HL-60 (cell line): ENCODE data around the gene GPR150.

ENCODE experiments used
- DNase-seq, 2 experiments: peaks; one replicate each; pipeline ENCODE4 v3.0.0-alpha.2; 2010 to 2020; ENCODE audit warnings: low read depth in 1 of 2, low spot score in 1 of 2
- H3K27ac ChIP-seq: fragments of 250-450 bp; sonication (Bioruptor Pico); replicated peaks from 2 replicates; pipeline ENCODE4 v1.5.1; 2020; ENCODE audit warnings: mild to moderate bottlenecking, moderate library complexity
- H3K27me3 ChIP-seq: fragments of 250-450 bp; sonication (Bioruptor Pico); 2 replicates; pipeline ENCODE4 v1.5.1; 2021; ENCODE audit warnings: mild to moderate bottlenecking, moderate library complexity; ENCODE audit not compliant: insufficient read depth, poor library complexity, severe bottlenecking
- H3K4me3 ChIP-seq: replicated peaks from 2 replicates; pipeline ENCODE4 v1.5.1; 2011; ENCODE audit warnings: mild to moderate bottlenecking, control low read depth, low read length; ENCODE audit not compliant: insufficient read depth
- GABPA ChIP-seq: IDR thresholded peaks from 2 replicates; pipeline ENCODE4 v1.6.1; 2012; ENCODE audit warnings: low read depth
- POLR2AphosphoS5 ChIP-seq: IDR thresholded peaks from 2 replicates; pipeline ENCODE4 v1.6.1; 2012; ENCODE audit warnings: low read depth
- REST ChIP-seq: IDR thresholded peaks from 2 replicates; pipeline ENCODE4 v1.6.1; 2012; ENCODE audit warnings: low read depth; ENCODE audit not compliant: insufficient replicate concordance
- SPI1 ChIP-seq: IDR thresholded peaks from 2 replicates; pipeline ENCODE4 v1.6.1; 2012; ENCODE audit warnings: low read depth, mild to moderate bottlenecking, borderline replicate concordance
- TF ChIP-seq, protein P1 (sequence below): IDR thresholded peaks from one replicate; pipeline ENCODE4 v1.5.1; 2011; ENCODE audit warnings: low read length, control low read depth, inconsistent platforms; ENCODE audit not compliant: insufficient read depth

GPR150 gene

DNA sequence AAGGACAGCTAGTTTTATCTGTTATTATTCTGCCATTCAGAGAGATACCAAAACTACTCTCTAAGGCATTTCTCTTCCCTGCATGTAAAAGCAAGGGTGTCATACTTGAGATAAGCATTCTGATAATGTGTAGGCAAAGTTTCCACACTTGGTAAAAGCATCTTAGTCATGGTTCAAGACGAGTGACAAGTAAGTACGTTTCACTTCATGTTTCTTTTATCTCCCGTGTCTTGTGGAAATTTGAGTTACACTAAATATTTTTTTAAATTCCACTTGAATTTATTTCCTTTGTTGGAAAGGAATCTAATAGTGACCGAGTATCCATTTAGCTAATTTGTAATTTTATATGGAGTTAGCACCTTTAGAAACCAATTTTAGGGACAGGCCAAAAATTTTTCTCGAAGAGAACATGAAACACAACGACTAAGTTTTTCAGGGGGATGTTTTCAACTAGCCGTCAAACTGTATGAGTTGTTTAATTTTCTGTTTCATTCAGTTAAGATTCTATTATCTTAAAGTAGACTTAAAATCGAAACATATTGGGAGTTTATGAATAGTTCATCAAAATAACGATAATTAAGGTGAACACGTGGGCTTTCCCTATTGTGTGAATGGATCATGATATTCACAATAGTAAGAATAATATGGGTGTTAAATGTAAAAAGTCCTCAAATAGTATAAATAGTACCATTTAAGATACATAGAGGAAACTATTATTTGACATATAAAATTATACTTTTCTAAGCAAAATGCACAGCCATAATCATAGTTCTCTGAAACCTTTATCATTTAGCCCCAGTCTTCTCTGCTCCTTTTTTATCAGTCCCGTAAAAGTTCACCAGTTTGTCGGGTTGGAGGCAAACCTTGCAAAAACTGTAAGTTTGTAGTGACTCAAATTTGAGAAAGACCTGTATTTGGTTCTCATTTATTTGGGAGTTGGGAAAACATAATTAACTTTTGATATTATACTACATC, 28.3 kb downstream of the GPR150 start:
- no peaks in the 10 kb centered on the region for H3K27me3 ChIP-seq
- TF ChIP-seq SPI1 = no peak
- TF ChIP-seq, protein P1, sequence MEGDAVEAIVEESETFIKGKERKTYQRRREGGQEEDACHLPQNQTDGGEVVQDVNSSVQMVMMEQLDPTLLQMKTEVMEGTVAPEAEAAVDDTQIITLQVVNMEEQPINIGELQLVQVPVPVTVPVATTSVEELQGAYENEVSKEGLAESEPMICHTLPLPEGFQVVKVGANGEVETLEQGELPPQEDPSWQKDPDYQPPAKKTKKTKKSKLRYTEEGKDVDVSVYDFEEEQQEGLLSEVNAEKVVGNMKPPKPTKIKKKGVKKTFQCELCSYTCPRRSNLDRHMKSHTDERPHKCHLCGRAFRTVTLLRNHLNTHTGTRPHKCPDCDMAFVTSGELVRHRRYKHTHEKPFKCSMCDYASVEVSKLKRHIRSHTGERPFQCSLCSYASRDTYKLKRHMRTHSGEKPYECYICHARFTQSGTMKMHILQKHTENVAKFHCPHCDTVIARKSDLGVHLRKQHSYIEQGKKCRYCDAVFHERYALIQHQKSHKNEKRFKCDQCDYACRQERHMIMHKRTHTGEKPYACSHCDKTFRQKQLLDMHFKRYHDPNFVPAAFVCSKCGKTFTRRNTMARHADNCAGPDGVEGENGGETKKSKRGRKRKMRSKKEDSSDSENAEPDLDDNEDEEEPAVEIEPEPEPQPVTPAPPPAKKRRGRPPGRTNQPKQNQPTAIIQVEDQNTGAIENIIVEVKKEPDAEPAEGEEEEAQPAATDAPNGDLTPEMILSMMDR = no peak
- no peak for TF ChIP-seq GABPA
- no peak for TF ChIP-seq REST
- no peak for TF ChIP-seq POLR2AphosphoS5
- H3K27ac ChIP-seq = peak overlapping the region; percentile 91
- DNase-seq = no peak
- H3K4me3 ChIP-seq = no peak overlapping the region

- DNase-seq = no peak
- no peak overlapping the region for H3K4me3 ChIP-seq
- H3K27ac ChIP-seq = no peak overlapping the region
- no peak for TF ChIP-seq REST
- TF ChIP-seq, protein P1 = no peak
- no peak for TF ChIP-seq POLR2AphosphoS5
- no peak for TF ChIP-seq GABPA
- no peaks in the 10 kb centered on the region for H3K27me3 ChIP-seq
These were observed 29.4 kb downstream of the GPR150 start for GRCh38 chr5:95649274-95649673.

DNA sequence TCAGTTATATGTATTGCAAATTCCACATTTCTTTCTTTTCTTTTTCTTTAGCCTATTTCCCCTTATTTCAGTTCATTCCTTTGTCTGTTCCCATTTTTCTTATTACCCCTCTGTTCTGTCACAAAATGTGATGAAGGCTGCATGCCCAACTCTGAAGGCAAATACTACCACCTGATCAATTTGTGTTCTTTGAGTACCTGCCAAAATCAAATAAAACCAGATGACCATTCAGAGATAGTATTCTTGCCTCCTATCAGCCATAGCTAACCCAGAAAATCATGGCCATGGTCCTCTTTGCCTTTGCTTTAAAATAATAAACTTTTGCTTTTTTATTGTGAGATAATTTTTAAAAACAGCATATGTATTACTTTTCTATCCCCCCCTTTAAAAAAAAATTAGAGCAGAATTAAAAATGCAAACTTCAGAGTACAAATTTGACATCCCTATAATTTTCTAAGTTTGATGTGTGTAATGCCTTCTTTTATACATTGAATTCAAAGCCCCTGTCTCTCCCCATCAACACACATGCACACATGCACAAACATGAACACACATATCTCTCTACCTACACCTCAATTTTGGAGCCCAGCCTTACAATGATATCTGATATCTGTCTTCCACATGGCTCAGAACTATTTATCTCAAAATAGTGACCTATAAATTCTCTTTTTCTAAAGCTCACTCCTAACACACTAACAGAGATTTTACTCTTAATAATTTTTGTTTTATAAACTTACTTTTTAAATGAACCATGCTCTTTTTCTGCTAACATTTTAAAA, 30.1 kb downstream of the GPR150 start:
- DNase-seq = no peak
- TF ChIP-seq SPI1 (no peak), POLR2AphosphoS5 (no peak), GABPA (no peak), REST (no peak)
- TF ChIP-seq, protein P1 = no peak
- no peak overlapping the region for H3K27ac ChIP-seq
- H3K4me3 ChIP-seq = no peak overlapping the region
- no peaks in the 10 kb centered on the region for H3K27me3 ChIP-seq
